Testis (tissue), 2 donors: ENCODE results near the gene NHLRC2.

Source experiments
- POLR2A ChIP-seq: fragments of 450-650 bp; IDR thresholded peaks from one replicate; pipeline ENCODE4 v1.6.1; 2017; ENCODE audit warnings: antibody characterized with exemption, mild to moderate bottlenecking, moderate library complexity
- TF ChIP-seq, protein P1 (sequence below), 3 experiments: fragments of 450-650 bp in 2 of 3; fragments of 200-600 bp in 1 of 3; sonication (generic) in 1 of 3; IDR thresholded peaks; one replicate each; pipeline ENCODE4 v1.5.1; 2016 to 2019; ENCODE audit warnings: antibody characterized with exemption in 3 of 3, mild to moderate bottlenecking in 2 of 3, moderate library complexity in 1 of 3

DNA sequence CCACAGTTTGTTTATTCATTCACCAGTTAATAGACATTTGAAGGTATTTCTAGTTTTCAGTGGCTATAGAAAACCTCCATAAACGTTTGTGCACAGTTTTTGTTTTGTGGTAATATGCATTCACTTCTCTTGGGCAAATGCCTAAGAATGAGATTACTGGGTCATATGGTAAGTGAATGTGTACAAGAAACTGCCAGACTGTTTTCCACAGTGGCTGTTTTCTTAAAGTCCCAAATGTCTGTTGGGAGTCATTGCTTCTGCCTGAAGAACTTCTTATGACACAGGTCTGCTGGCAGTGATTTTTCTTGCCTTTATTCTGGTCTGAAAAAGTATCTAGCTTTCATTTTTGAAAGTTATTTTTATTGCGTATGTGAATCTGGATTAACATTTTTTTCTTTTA, 35.5 kb downstream of the NHLRC2 start:
- TF ChIP-seq, protein P1, sequence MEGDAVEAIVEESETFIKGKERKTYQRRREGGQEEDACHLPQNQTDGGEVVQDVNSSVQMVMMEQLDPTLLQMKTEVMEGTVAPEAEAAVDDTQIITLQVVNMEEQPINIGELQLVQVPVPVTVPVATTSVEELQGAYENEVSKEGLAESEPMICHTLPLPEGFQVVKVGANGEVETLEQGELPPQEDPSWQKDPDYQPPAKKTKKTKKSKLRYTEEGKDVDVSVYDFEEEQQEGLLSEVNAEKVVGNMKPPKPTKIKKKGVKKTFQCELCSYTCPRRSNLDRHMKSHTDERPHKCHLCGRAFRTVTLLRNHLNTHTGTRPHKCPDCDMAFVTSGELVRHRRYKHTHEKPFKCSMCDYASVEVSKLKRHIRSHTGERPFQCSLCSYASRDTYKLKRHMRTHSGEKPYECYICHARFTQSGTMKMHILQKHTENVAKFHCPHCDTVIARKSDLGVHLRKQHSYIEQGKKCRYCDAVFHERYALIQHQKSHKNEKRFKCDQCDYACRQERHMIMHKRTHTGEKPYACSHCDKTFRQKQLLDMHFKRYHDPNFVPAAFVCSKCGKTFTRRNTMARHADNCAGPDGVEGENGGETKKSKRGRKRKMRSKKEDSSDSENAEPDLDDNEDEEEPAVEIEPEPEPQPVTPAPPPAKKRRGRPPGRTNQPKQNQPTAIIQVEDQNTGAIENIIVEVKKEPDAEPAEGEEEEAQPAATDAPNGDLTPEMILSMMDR (IDR thresholded peaks at IDR 0.05), result no peak
- no peak for TF ChIP-seq POLR2A
